GM04503 (cell line): Measurements from ENCODE around the gene ENO1.
"Not testable (repeated sequence)": the region's sequence is repeated elsewhere in the genome, so short reads cannot be mapped to it uniquely, and the experiment has no call there.

Source experiments
- DNase-seq: peaks from one replicate; pipeline ENCODE4 v3.0.0-alpha.2; 2012; ENCODE audit warnings: low read depth

The ENO1 gene

DNA sequence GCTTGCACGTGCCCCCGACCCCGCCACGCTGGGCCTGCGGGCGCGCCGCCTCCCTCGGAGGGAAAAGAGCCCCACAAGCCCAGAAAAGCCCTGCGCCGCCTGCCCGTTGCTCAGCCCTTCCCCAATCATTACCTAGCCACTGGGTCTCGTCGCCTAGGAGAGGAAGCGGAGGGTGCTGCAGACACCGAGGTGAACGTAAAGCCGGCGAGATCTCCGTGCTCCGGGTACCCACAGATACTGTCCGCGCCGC, at the start of gene ENO1:
Gene ENO1 (minus strand): TSS at position 239 of the 250 bp plus-strand sequence. CDS start 3,778 bp downstream, outside the sequence.
- no peak for DNase-seq

DNA sequence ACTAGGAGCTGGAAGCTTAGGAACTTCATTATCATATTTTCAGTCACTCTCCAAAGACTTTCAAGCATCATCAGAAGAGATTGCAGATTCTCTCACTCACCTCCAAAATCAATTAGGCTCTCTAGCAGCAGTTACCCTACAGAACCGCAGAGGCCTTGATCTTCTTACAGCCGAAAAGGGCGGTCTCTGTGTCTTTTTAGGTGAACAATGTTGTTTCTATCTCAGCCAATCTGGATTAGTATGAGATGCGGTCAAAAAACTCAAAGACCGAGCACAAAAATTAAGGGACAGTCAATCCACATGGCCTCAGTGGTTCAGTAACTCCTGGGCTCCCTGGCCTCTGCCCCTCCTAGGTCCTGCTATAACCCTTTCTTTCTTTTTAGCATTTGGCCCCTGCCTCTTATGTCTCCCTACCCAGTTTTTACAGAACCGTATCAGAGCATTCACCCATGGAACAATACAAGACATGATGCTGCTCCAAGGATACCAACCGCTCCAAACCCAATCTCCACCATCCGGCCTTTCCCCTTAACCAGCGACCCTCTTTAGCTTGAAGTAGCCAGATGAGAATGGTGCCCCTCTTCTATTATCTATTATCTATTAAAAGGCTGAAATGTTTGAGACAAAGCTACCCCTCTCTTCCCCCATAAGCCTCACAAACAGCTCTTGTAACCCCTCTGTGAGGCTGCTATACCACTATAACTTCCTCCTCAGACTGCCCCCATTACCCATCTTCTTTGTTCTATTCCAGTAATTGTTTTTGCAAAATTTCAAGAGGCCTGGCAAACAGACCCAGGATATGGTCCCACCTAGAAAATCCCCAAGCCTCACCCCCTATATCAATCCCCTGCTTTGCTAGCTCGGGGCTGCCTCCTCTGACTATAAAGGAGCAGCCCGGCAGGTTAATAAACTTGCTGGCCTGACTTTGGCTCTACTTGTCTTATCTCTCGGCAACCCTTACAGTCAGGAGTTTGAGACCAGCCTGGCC, 48.5 kb upstream of the ENO1 start:
- no peak for DNase-seq

DNA sequence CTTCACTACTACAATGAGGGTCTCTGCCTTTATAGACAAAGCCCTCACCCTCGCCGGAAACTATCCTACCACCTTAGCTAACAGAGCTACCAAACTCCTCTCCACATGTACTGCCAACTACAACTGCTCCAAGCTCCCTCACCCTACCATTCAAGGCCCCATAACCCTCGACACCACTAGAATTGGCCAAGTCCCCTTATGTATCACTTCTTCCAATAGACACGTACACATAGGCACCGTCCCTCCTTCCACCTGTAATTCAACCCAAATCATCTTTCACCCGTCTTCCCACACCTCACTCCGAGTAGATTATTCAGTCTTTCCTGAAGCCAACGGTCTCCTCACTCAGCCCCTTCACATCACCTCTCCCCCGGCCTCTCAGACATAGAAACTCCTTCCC, 47.5 kb upstream of the ENO1 start:
- DNase-seq: no peak

DNA sequence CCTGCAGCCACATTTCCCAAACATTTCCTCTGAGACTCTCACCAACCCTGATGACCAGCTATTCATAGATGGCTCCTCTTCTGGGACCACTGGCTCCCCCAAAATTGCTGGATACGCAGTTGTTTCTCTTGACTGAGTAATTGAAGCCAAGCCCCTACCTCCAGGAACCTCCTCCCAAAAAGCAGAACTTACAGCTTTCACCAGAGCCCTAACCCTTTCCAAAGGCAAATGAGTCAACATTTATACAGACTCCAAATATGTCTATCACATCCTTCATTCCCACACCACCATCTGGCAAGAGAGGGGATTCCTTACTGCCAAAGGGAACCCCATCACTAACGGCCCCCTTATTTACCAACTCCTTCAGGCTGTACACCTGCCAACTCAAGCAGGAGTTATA, 46.9 kb upstream of the ENO1 start:
- no peak for DNase-seq

DNA sequence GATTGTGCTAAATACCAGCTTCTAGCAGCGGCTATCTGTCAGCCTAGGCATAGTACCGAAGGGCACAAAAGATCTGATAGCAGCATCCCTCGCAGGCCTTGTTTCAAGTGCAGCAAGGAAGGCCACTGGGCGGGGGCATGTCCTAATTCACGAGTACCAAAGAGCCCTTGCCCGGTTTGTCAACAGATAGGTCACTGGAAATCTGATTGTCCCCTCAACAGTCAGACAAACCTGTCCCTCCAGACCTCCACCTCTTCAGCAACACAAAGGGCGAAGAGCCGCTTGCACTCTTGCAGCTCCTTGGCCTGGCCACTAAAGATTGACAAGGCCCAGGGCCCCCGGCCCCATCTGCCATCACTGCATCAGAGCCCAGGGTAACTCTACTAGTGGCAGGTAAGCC, 44.5 kb upstream of the ENO1 start:
- DNase-seq: no peak

DNA sequence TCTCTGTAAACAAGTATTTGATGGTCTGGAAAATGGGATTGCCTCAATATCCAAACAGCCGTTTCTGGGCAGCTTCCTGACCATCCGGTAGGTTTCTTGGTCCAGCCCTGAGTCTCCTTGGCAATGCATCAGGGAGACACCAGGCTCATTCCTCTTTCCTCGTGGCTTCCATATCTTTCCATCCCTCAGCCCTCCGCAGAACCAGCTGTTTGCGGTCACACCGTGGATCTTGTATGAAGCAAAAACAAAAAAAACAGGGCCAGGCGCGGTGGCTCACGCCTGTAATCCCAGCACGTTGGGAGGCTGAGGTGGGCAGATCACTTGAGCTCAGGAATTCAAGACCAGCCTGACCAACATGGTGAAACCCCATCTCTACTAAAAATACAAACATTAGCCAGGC, 39.0 kb upstream of the ENO1 start:
- not testable (repeated sequence) for DNase-seq

DNA sequence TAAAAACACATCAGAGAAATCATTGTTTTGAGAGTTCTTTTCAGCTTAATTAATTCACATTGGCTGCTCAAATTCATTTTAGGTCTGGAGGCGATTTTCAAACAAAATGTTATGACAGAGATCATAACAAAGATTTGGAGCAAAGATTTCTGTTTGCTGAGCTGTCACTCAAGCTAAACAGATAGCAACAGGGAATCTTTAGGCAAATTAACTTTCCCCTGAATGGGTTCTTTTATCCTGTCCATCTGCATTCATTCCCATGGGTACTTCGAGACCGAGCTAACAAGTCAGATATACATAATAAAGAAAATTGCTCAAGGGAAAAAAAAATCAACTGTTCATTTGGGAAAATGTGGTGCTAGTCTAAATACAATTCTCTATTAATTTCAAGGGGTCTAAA, 37.0 kb upstream of the ENO1 start:
- DNase-seq: no peak

DNA sequence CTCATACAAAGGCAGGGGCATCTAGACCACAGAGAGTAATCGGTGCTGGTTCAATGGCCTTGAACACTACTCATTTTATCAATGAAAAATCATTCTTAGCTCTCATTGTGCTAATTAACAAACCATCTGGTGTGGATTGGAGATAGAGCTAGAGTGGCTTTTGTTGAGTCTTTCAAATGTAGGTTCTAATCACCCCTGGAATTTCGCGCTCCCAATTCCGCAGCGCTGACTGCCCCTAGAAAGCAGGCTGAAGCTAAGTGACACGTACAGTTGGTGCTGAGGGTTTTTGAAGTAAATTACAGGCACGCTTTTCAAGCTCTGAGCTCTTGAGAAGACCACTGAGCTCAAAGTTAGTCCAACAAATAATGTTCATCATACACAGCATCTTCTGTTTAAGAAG, 36.0 kb upstream of the ENO1 start:
- no peak for DNase-seq

DNA sequence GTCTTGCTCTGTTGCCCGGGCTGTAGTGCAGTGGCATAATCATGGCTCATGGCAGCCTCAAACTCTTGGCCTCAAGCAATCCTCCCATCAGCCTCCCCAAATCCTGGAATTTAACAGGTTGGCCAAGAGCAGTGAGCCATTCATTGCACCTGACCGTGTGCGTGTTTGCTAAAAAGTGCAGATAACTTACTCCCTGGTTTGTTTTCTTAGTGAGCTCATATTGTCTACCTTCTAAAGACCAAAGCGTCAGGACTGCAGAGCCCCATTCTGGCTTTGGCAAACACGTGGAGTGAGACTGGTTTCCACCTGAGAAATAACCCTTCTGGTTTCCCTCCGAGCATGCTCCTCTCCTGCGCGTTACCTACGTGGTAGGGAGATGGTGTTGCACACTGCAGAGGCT, 35.0 kb upstream of the ENO1 start:
- no peak for DNase-seq

DNA sequence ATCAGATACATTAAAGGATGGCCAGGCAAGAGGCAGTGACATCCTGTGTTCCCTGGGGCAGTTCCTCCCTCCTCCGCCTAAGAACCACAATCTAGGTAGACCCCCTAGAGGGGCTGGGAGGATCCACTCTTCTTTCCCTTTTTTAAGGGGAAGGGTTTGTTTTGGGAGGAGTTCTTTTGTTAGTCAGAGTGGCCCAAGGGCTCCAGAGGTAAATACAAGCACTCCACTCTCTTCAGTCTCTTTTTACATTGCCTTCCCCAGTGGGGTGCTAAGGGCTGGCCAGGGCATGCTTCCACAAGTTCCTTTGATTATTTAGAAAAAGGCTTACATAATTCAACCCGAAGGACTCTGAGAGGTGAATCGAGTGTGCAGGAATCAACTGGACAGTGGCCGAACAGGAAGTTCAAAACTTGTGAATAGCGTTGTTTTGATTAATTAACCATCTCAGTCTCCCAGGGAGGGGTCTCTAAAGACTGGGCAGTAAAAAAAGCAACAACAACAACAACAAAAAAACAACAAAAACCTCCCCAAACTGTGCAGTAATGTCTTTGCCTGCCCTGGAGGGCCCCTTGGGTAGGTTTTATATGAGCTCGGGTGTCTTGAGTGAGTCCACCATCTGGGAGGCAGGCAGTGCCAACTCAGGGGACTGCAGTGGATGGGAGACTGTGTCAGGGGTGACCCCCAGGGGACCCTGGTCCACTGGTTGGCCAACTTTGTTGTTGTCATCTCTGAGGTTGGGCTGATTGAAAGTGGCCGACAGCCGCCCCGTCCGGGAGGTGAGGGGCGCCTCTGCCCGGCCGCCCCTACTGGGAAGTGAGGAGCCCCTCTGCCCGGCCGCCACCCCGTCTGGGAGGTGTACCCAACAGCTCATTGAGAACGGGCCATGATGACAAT, 33.2 kb upstream of the ENO1 start:
- no peak for DNase-seq

DNA sequence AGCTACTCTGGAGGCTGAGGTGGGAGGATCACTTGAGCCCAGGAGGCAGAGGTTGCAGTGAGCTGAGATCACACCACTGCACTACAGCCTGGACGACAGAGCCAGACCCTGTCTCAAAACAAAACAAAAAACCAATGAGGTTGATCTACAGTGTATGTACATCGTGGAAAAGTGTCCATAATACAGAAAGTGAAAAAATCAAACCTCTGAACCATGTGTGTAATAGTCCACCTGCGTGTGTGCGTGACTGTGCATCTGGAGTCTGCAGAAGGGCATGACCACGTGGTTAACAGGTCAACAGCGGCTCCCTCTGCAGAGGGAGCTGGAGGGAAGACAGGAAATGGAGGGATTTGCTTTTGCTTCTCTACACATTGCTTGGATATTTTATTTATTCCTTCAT, 32.4 kb upstream of the ENO1 start:
- DNase-seq: no peak

DNA sequence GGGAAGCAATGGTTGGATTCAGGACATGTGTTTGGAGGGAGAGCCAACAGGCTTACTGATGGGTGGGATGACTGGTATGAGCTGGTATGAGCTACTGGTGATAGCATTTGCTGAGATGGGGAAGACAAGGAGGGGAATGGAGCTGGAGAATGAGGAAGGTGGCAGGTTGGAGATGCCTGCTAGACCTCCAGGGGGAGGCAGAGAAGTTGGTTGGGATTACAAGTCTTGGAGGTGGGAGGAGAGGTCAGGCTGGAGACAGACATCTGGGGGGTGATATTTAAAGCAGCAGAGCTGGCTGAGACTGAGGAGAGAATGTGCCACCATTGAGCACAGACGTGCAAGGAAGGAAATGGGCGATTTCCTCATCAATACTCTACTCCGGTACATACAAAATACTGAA, 31.8 kb upstream of the ENO1 start:
- DNase-seq: no peak

DNA sequence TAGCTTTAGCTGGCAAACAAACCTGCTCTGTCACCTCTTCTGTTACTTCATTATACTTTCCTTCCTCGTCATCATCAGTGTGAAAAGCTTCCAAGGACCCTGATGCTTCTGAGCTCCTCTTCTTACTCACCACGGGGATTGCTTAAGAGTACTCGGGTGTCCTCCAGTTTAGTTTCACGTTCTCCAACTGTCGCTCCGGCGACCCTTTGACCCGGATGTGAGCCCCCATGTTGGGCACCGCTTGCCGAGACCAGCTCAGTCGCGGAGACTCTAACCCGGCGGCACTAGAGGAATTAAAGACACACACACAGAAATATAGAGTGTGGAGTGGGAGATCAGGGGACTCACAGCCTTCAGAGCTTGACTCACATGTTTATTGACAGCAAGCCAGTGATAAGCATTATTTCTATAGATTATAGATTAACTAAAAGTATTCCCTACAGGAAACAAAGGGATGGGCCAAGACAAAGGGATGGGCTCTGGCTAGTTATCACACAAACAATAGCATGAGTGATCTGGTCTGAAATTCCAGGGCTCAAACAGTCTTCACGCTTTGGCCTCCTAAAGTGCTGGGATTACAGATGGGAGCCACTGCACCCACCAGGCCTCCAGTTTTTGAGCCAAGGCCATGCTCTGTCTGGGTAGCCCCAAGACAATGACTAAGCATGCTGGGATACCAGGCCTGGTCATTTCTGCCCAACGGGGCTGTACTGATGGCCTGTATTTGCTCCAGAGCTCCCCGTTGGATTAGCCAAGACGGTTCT, 30.1 kb upstream of the ENO1 start:
- DNase-seq: no peak

DNA sequence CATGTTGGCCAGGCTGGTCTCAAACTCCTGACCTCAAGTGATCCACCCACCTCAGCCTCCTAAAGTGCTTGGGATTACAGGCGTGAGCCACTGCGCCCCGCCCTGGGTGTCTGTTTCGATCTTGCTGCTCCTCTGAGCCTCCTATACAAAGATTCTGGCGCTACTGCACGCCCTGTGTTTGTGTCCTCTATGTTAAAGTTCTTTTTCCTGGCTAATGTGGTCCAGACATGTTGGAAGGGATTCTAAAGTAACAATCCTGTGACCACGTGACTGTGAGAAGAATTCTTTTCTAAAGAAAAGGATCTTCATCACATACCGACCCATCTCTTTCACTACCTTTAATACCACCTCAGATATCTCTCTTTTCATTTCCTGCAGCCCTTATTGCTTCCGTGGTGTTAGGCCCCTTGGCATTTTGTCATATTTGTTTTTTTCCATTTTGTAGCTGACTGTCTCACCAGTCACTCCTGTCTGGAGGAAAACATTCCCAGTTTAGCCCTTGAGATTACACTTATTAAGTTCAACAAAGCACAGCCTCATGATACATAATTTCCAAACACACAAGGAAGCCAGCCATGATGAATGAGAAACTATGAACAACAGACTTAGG, 27.2 kb upstream of the ENO1 start:
- peak; percentile 28 for DNase-seq

DNA sequence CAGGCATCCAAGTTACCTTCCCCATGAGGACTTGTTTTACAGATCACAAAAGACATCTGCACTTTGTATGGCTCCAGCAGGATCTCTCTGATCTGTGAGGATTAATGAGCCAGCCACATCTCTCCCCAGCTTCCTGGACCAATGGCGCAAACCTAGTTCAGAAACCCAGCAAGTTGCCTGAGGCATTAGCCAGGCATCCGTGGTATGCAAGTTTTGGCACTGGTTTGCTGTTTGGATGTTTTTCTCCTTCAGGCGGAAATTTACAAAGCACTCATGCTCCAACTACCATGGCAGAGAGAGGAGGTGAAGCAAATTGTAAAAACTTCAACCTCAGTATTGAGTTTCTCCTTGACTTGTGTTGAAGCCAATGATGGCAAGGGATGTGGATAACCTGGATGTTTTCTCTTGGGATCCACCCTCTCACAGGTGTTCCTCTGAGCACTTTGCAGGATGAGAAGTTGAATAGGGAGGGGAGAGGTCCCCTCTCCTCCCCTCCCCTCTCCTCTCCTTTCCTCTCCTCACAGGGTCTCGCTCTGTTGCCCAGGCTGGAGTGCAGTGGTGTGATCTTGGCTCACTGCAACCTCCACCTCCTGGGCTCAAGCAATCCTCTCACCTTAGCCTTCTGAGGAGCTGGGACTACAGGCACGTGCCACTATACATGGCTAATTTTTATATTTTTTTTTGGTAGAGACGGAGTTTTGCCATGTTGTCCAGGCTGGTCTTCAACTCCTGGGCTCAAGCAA, 25.6 kb upstream of the ENO1 start:
- peak; percentile 97 for DNase-seq

DNA sequence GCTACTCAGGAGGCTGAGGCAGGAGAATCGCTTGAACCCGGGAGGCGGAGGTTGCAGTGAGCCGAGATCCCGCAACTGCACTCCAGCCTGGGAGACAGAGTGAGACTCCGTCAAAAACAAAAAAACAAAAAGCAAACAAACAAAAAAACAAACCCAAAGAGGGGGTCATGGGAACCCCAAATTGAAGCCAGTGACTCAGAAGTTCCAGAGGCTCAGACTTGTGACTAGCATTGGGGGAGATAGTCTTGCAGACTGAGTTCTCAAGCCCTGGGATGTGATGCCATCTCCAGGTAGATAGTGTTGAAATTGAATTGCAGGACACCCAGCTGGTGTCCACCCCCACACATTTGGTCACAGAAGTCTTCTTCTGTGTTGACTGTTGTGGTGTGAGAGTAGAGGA, 24.9 kb upstream of the ENO1 start:
- no peak for DNase-seq

DNA sequence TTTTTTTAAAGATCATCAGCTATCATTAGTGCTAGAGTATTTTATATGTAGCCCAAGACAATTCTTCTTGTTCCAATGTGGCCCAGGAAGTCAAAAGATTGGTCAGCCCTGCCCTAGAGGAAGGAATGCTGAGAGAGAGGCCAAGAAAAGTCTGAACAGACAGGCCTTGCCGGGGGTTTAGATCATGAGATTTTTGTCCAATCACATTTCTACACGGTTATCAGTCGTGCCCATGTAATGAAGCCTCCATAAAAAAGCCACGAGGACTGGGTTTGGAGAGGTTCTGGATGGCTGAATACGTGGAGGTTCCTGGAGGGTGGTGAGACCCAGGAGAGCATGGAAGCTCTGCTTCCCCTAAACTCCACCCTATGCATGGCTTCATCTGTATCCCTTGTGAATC, 24.3 kb upstream of the ENO1 start:
- DNase-seq: peak; percentile 49

DNA sequence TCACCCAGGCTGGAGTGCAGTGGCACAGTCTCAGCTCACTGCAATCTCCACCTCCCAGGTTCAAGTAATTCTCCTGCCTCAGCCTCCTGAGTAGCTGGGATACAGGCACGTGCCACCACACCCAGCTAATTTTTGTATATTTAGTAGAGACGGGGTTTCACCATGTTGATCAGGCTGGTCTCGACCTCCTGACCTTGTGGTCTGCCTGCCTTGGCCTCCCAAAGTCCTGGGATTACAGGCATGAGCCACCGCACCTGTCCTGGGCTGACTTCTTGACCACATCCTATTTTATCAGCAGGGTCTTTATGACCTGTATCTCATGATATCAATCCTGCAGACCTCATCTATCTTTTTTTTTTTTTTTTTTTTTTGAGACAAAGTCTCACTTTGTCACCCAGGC, 22.2 kb upstream of the ENO1 start:
- DNase-seq: not testable (repeated sequence)

DNA sequence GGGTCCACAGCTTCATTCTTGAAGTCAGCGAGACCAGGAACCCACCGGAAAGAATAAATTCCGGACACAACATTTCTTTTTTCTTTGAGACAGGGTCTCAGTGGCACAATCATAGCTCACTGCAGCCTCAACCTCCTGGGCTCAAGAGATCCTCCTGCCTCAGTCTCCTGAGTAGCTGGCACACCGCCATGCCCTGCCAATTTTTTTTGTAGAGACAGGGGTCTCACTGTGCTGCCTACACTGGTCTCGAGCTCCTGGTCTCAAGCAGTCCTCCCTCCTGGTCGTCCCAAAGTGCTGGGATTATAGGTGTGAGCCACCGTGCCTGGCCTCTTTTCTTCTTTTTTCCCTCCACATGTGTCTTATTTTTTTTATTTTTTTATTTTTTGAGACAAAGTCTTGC, 20.6 kb upstream of the ENO1 start:
- DNase-seq: no peak

DNA sequence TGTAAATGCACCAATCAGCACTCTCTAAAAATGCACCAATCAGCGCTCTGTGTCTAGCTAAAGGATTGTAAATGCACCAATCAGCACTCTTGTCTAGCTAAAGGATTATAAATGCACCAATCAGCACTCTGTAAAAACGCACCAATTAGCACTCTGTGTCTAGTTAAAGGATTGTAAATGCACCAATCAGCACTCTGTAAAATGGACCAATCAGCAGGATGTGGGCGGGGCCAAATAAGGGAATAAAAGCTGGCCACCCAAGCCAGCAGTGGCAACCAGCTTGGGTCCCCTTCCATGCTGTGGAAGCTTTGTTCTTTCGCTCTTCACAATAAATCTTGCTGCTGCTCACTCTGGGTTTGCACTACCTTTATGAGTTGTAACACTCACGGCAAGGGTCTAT, 19.9 kb upstream of the ENO1 start:
- DNase-seq: not testable (repeated sequence)

DNA sequence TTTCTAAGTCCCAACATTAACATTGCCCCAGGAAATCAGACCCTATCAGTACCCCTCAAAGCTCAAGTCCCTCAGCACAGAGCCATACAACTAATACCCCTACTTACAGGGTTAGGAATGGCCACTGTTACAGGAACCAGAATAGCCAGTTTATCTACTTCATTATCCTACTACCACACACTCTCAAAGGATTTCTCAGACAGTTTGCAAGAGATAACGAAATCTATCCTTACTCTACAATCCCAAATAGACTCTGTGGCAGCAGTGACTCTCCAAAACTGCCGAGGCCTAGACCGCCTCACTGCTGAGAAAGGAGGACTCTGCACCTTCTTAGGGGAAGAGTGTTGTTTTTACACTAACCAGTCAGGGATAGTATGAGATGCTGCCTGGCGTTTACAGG, 19.0 kb upstream of the ENO1 start:
- not testable (repeated sequence) for DNase-seq
